Trophoblast cell (in vitro differentiated cells and primary cell): ENCODE results near the gene PKP3.

Experiments
- DNase-seq, 2 donors: peaks; one replicate each; pipeline ENCODE4 v3.0.0-alpha.2; 2016
- H2AFZ ChIP-seq: 2 replicates; pipeline ENCODE4 v1.6.1; 2013; ENCODE audit warnings: low read length, moderate library complexity, mild to moderate bottlenecking; ENCODE audit not compliant: insufficient read depth, poor library complexity
- H2AK5ac ChIP-seq: 2 replicates; pipeline ENCODE4 v1.6.1; 2013; ENCODE audit warnings: mild to moderate bottlenecking, low read length
- H2BK120ac ChIP-seq: 2 replicates; pipeline ENCODE4 v1.6.1; 2013; ENCODE audit warnings: low read length, mild to moderate bottlenecking, moderate library complexity; ENCODE audit not compliant: insufficient read depth, poor library complexity
- H2BK12ac ChIP-seq: 2 replicates; pipeline ENCODE4 v1.6.1; 2013; ENCODE audit warnings: mild to moderate bottlenecking, low read length, moderate library complexity
- H2BK5ac ChIP-seq: 2 replicates; pipeline ENCODE4 v1.6.1; 2013; ENCODE audit warnings: low read length, low read depth, moderate library complexity, mild to moderate bottlenecking; ENCODE audit not compliant: poor library complexity
- H3K14ac ChIP-seq: 2 replicates; pipeline ENCODE4 v1.6.1; 2013; ENCODE audit warnings: mild to moderate bottlenecking, low read length
- H3K18ac ChIP-seq: 2 replicates; pipeline ENCODE4 v1.6.1; 2013; ENCODE audit warnings: mild to moderate bottlenecking, low read length
- H3K23ac ChIP-seq: 2 replicates; pipeline ENCODE4 v1.6.1; 2013; ENCODE audit warnings: low read length
- H3K27ac ChIP-seq: 2 replicates; pipeline ENCODE4 v1.5.1; 2013; ENCODE audit warnings: low read depth, mild to moderate bottlenecking, inconsistent platforms, low read length, moderate library complexity
- H3K27me3 ChIP-seq: 2 replicates; pipeline ENCODE4 v1.6.1; 2013; ENCODE audit warnings: inconsistent platforms, mild to moderate bottlenecking, low read length, moderate library complexity; ENCODE audit not compliant: insufficient read depth
- H3K36me3 ChIP-seq, 2 experiments: 1 replicate in 1 of 2; 2 replicates in 1 of 2; pipeline ENCODE4 v1.6.1; 2013; ENCODE audit warnings: low read length in 2 of 2, mild to moderate bottlenecking in 2 of 2, moderate library complexity in 1 of 2; ENCODE audit not compliant: insufficient read depth in 2 of 2, control insufficient read depth in 1 of 2
- H3K4ac ChIP-seq: 2 replicates; pipeline ENCODE4 v1.6.1; 2013; ENCODE audit warnings: low read depth, mild to moderate bottlenecking, low read length, moderate library complexity
- H3K4me1 ChIP-seq, 2 experiments: 1 replicate in 1 of 2; 2 replicates in 1 of 2; pipeline ENCODE4 v1.6.1; 2013; ENCODE audit warnings: low read length in 2 of 2, mild to moderate bottlenecking in 2 of 2, moderate library complexity in 1 of 2; ENCODE audit not compliant: insufficient read depth in 2 of 2, control insufficient read depth in 1 of 2
- H3K4me2 ChIP-seq: 2 replicates; pipeline ENCODE4 v1.6.1; 2013; ENCODE audit warnings: inconsistent platforms, mild to moderate bottlenecking, low read length, moderate library complexity
- H3K4me3 ChIP-seq: 2 replicates; pipeline ENCODE4 v1.5.1; 2013; ENCODE audit warnings: mild to moderate bottlenecking, low read depth, low read length, inconsistent platforms
- H3K79me1 ChIP-seq: one replicate; pipeline ENCODE4 v1.6.1; 2013; ENCODE audit warnings: low read length
- H3K79me2 ChIP-seq: 2 replicates; pipeline ENCODE4 v1.6.1; 2013; ENCODE audit warnings: low read length, mild to moderate bottlenecking; ENCODE audit not compliant: control insufficient read depth, insufficient read depth, poor library complexity
- H3K9ac ChIP-seq: 2 replicates; pipeline ENCODE4 v1.6.1; 2013; ENCODE audit warnings: mild to moderate bottlenecking, low read length
- H3K9me3 ChIP-seq: 2 replicates; pipeline ENCODE4 v1.6.1; 2013; ENCODE audit warnings: low read depth, mild to moderate bottlenecking, control low read depth, inconsistent platforms, low read length; ENCODE audit not compliant: insufficient read depth
- H4K12ac ChIP-seq: 2 replicates; pipeline ENCODE4 v1.6.1; 2013; ENCODE audit warnings: low read depth, mild to moderate bottlenecking, low read length, moderate library complexity
- H4K8ac ChIP-seq: 2 replicates; pipeline ENCODE4 v1.6.1; 2013; ENCODE audit warnings: low read depth, mild to moderate bottlenecking, low read length, moderate library complexity
- H4K91ac ChIP-seq: one replicate; pipeline ENCODE4 v1.6.1; 2013; ENCODE audit warnings: low read depth, mild to moderate bottlenecking, low read length, moderate library complexity
- WGBS: extraction: QIAGEN DNeasy Blood & Tissue Kit; methylation state at CpG from one replicate; pipeline ENCODE4 v1.1.7; 2013; ENCODE audit warnings: missing lambda C conversion rate; ENCODE audit not compliant: insufficient read length, insufficient coverage; ENCODE audit errors: extremely low coverage; 5-methylcytosine and 5-hydroxymethylcytosine counted together

PKP3 gene

GRCh38 chr11:352456-353031, 41.5 kb upstream of the PKP3 start:
- H2BK120ac ChIP-seq: no peak overlapping the region
- no peak overlapping the region for H3K23ac ChIP-seq
- no CpG with 5 or more reads among the region's 12 CpGs for WGBS
- H4K8ac ChIP-seq: no peak overlapping the region
- H3K4ac ChIP-seq: no peak overlapping the region
- no peaks in the 10 kb centered on the region for H3K27me3 ChIP-seq
- H4K91ac ChIP-seq: peak overlapping the region; percentile 16
- no peak overlapping the region for H3K27ac ChIP-seq
- no peak overlapping the region for H3K18ac ChIP-seq
- H3K9ac ChIP-seq: no peak overlapping the region
- no peak overlapping the region for H2AFZ ChIP-seq
- peak overlapping the region; percentile 91 for H2AK5ac ChIP-seq
- H3K4me3 ChIP-seq: no peak overlapping the region
- H3K79me2 ChIP-seq: peaks cover 6% of the 10 kb centered on the region
- H2BK5ac ChIP-seq: no peak overlapping the region
- H2BK12ac ChIP-seq: peak overlapping the region; percentile 2
- H3K9me3 ChIP-seq: peaks cover 14% of the 10 kb centered on the region
- H3K36me3 ChIP-seq: no peaks in the 10 kb centered on the region
- no peak overlapping the region for H3K4me2 ChIP-seq
- peaks cover 10% of the 10 kb centered on the region for H3K79me1 ChIP-seq
- no peak overlapping the region for H3K14ac ChIP-seq
- DNase-seq: no peak
- H4K12ac ChIP-seq: no peak overlapping the region
- peaks cover 7 to 16% of the 10 kb centered on the region in 2 experiments for H3K4me1 ChIP-seq

- Histone ChIP-seq H3K18ac (no peak overlapping the region), H2BK120ac (no peak overlapping the region), H3K14ac (no peak overlapping the region), H3K79me2 (peaks cover 6% of the 10 kb centered on the region), H3K4me2 (no peak overlapping the region), H3K9me3 (peaks cover 18% of the 10 kb centered on the region), H3K4me1 (peaks cover 7 to 16% of the 10 kb centered on the region in 2 experiments), H4K8ac (peak overlapping the region; percentile 30), H2BK5ac (no peak overlapping the region), H2BK12ac (no peak overlapping the region), H3K4ac (no peak overlapping the region), H3K4me3 (no peak overlapping the region), H2AFZ (no peak overlapping the region), H3K36me3 (no peaks in the 10 kb centered on the region), H3K9ac (no peak overlapping the region), H2AK5ac (no peak overlapping the region), H4K12ac (no peak overlapping the region), H3K27ac (no peak overlapping the region), H3K23ac (no peak overlapping the region), H3K79me1 (peaks cover 10% of the 10 kb centered on the region), H3K27me3 (no peaks in the 10 kb centered on the region), H4K91ac (no peak overlapping the region)
- DNase-seq: no peak
- no CpG with 5 or more reads among the region's 16 CpGs for WGBS
Observed at GRCh38 chr11:353179-353873, 40.7 kb upstream of the PKP3 start.

GRCh38 chr11:355581-356458, 38.2 kb upstream of the PKP3 start:
- Histone ChIP-seq H4K8ac (peak overlapping the region; percentile 99), H2AK5ac (peak overlapping the region; percentile 95), H3K4ac (peak overlapping the region; percentile 90), H4K91ac (peak overlapping the region; percentile 99), H3K4me1 (peaks cover 7 to 12% of the 10 kb centered on the region in 2 experiments), H2AFZ (peak overlapping the region; percentile 96), H3K9me3 (peaks cover 25% of the 10 kb centered on the region), H3K4me2 (peak overlapping the region; percentile 73), H3K36me3 (no peaks in the 10 kb centered on the region), H3K79me1 (peaks cover 10% of the 10 kb centered on the region), H3K79me2 (peaks cover 6% of the 10 kb centered on the region), H3K9ac (peak overlapping the region; percentile 81), H3K27ac (peak overlapping the region; percentile 100), H3K14ac (peak overlapping the region; percentile 98), H3K18ac (peak overlapping the region; percentile 99), H2BK5ac (peak overlapping the region; percentile 99), H2BK12ac (peak overlapping the region; percentile 85), H3K27me3 (no peaks in the 10 kb centered on the region), H4K12ac (peak overlapping the region; percentile 99), H2BK120ac (peak overlapping the region; percentile 99), H3K23ac (no peak overlapping the region), H3K4me3 (peak overlapping the region; percentile 60)
- no CpG with 5 or more reads among the region's 76 CpGs for WGBS
- DNase-seq: peak; percentile 86 to 95

DNA sequence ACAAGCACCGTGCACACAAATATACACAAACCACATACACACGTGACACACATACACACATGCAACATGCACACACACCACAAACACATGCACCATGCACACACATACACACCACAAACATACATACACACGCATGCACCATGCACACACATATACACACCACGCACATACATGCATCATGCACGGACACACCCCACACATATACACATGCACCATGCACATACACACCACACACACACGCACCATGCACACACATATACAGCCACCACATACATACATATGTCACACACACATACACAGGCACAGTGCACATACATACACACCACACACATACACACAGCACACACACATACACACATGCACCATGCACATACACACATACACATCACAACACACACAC, 37.4 kb upstream of the PKP3 start:
- peaks cover 10% of the 10 kb centered on the region for H3K79me1 ChIP-seq
- peak overlapping the region; percentile 60 for H3K4me3 ChIP-seq
- no peak overlapping the region for H4K12ac ChIP-seq
- DNase-seq: no peak
- no peak overlapping the region for H2BK120ac ChIP-seq
- H3K27ac ChIP-seq: no peak overlapping the region
- H3K23ac ChIP-seq: peak overlapping the region; percentile 33
- no peak overlapping the region for H2BK12ac ChIP-seq
- no peak overlapping the region for H4K91ac ChIP-seq
- H2AK5ac ChIP-seq: no peak overlapping the region
- H4K8ac ChIP-seq: no peak overlapping the region
- no peak overlapping the region for H3K9ac ChIP-seq
- peaks cover 29% of the 10 kb centered on the region for H3K9me3 ChIP-seq
- no peaks in the 10 kb centered on the region for H3K27me3 ChIP-seq
- no peak overlapping the region for H2BK5ac ChIP-seq
- no peak overlapping the region for H3K4me2 ChIP-seq
- no peak overlapping the region for H2AFZ ChIP-seq
- WGBS: no CpG with 5 or more reads among the region's 6 CpGs
- peaks cover 7 to 8% of the 10 kb centered on the region in 2 experiments for H3K4me1 ChIP-seq
- no peak overlapping the region for H3K18ac ChIP-seq
- no peak overlapping the region for H3K4ac ChIP-seq
- no peaks in the 10 kb centered on the region for H3K36me3 ChIP-seq
- no peak overlapping the region for H3K14ac ChIP-seq
- peaks cover 6% of the 10 kb centered on the region for H3K79me2 ChIP-seq
